ENCODE results near the gene RTP5.

RTP5 gene

GRCh38 chr2:241895712-241896641 lies 26.4 kb downstream of the RTP5 start:
- peak; percentile 45 for DNase-seq (ENCODE audit: low read depth)
- TF ChIP-seq POLR2A (IDR thresholded peaks at IDR 0.05; ENCODE audit: extremely low read depth, insufficient read length) (no peak), MAX (IDR thresholded peaks at IDR 0.05; ENCODE audit: low read depth, low read length) (no peak), MYC (IDR thresholded peaks at IDR 0.05; ENCODE audit: low read depth, low read length) (no peak), CTCF (IDR thresholded peaks at IDR 0.05; ENCODE audit: low read depth, low read length) (no peak)
- H3K4me3 ChIP-seq (ENCODE audit: low read depth, low read length): no peak overlapping the region

- TF ChIP-seq MAX (IDR thresholded peaks at IDR 0.05; ENCODE audit: low read depth, low read length): no peak
- no peak for TF ChIP-seq MYC (IDR thresholded peaks at IDR 0.05; ENCODE audit: low read depth, low read length)
- TF ChIP-seq POLR2A (IDR thresholded peaks at IDR 0.05; ENCODE audit: extremely low read depth, insufficient read length): no peak
- no peak for TF ChIP-seq CTCF (IDR thresholded peaks at IDR 0.05; ENCODE audit: low read depth, low read length)
- DNase-seq (ENCODE audit: low read depth): no peak
- no peak overlapping the region for H3K4me3 ChIP-seq (ENCODE audit: low read depth, low read length)
Measured at GRCh38 chr2:241896746-241897201, 27.2 kb downstream of the RTP5 start.

- H3K4me3 ChIP-seq (ENCODE audit: low read depth, low read length): no peak overlapping the region
- TF ChIP-seq POLR2A (IDR thresholded peaks at IDR 0.05; ENCODE audit: extremely low read depth, insufficient read length) (no peak), MAX (IDR thresholded peaks at IDR 0.05; ENCODE audit: low read depth, low read length) (no peak), CTCF (IDR thresholded peaks at IDR 0.05; ENCODE audit: low read depth, low read length) (no peak), MYC (IDR thresholded peaks at IDR 0.05; ENCODE audit: low read depth, low read length) (no peak)
- no peak for DNase-seq (ENCODE audit: low read depth)
Measured at GRCh38 chr2:241897231-241897916, 27.8 kb downstream of the RTP5 start.

- DNase-seq (ENCODE audit: low read depth): no peak
- TF ChIP-seq MAX (IDR thresholded peaks at IDR 0.05; ENCODE audit: low read depth, low read length): no peak
- TF ChIP-seq CTCF (IDR thresholded peaks at IDR 0.05; ENCODE audit: low read depth, low read length): no peak
- TF ChIP-seq MYC (IDR thresholded peaks at IDR 0.05; ENCODE audit: low read depth, low read length): no peak
- no peak for TF ChIP-seq POLR2A (IDR thresholded peaks at IDR 0.05; ENCODE audit: extremely low read depth, insufficient read length)
- H3K4me3 ChIP-seq (ENCODE audit: low read depth, low read length): no peak overlapping the region
Measured at GRCh38 chr2:241898463-241899270, 29.1 kb downstream of the RTP5 start.

GRCh38 chr2:241900251-241901017 lies 30.9 kb downstream of the RTP5 start:
- H3K4me3 ChIP-seq (ENCODE audit: low read depth, low read length): no peak overlapping the region
- DNase-seq (ENCODE audit: low read depth): no peak
- TF ChIP-seq MAX (IDR thresholded peaks at IDR 0.05; ENCODE audit: low read depth, low read length) (no peak), MYC (IDR thresholded peaks at IDR 0.05; ENCODE audit: low read depth, low read length) (no peak), POLR2A (IDR thresholded peaks at IDR 0.05; ENCODE audit: extremely low read depth, insufficient read length) (no peak)

Data from NB4 (cell line).